HG03135 (cell line): Measurements from ENCODE around the gene OCRL.

Source experiments
- ATAC-seq: cut with Tn5 transposase; IDR thresholded peaks from one replicate; pipeline ENCODE4 v1.9.1; 2021; ENCODE audit warnings: mild to moderate bottlenecking, moderate library complexity; ENCODE audit not compliant: unreplicated experiment

Gene OCRL

DNA sequence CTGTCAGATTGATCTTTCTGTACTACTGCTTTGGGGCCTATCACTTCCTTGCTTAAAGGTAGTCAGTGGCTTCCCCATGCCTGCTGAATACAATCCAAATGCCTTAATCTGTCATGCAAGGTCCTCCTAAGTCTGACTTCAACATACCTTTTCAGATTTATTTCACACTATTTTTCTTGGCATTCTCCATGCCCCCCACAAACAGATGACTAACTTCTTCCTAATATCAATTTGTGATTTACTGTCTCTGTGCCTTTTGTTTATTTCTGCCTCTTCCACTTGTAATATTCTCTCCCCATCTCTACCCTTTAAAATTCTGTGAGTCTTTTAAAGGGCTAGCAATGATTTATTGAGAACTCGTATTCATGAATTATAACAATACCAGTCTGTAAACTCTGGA is 41.8 kb downstream of the OCRL start:
- ATAC-seq: no peak

DNA sequence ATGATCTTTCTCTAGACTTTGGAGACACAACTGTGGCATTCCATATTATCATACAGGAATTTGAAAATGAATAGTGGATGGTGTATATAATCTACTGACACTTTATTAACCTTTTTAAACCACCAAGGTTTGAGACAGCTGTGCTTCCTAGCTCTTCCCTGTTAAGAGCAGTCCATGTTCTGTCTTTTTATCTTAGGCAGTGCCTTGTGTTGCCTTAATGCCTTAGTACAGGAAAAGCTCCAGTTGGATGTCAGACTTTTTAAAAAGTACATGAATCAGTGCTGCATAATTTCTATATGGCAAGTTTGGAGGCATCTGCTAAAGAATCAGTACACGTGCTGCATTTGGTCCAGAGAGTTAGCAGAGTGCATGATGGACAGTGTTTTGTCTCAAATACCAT is 45.1 kb downstream of the OCRL start:
- ATAC-seq: no peak

DNA sequence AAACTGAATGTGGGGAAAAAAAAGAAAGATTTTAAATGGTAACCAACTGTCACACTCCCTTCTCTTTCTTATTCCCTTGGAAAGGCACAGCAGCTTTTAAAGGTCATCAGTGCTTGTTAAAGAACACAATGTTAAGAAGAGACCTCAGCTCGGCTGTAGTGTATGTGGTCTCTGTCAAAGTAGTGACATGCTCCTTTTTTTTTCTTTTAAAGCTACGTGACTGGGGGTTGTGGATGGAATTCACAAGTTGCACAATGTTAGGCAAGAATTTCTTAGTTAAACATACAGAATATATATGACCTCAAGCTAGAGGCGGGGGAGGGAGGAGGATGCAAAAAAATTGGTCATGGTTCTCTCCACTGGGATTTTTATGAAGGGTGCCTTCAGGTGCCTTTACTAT is 45.6 kb downstream of the OCRL start:
- no peak for ATAC-seq

DNA sequence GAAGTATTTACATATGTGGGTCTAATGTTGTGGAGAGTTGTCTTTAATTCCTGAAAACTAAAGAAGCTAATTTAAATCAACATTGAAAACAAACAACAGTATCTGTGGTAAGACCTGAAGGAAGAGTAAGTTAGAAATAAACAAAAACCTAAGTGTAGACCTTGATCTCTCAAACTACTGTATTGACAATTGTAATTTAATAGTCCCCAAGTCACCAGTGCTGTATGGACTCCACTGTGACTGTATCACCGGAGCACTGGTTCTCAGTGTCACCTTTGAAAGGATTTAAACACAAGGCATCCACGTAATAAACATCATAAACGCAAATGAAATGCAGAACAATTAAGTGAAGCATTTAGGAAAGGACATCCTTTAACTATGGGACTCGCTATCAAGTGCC is 46.4 kb downstream of the OCRL start:
- ATAC-seq: no peak

DNA sequence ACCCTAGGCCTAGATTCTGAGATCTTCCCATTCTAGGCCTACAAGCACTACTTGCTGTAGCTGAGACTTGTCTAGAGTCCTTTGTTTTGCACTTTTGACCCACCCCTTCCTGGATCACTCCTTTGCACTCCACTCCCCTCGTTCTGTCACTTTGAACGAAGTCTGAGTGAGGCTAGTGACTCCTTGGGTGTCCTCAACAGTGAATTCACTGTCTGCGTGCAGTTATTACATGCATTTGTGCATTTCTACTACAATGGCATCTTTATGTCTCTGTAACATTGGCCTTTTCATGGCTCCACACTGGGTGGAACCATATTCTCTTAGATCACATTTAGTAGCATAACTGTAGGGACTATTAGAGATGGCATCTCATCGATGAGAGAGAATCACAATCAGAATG is 50.5 kb downstream of the OCRL start:
- ATAC-seq: no peak

DNA sequence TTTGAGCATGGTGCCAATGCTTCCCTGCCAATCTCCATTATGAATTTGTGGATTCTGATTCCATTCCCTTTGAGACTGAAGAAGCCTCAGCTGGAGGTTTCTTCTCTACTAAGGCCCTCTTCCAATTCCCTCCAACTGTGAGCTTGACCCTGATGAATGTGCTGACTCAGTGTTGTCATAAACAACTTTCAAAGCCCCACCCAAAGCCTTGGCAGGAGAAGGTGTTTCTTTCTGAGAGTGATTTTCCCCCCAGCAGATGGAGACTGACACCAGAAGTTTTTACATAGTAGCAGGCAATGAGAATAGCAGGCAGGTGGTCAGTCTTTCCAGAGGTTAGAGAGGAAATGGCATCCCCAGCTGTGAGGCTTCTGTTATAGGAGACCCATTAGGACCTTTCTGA is 53.1 kb downstream of the OCRL start:
- no peak for ATAC-seq

DNA sequence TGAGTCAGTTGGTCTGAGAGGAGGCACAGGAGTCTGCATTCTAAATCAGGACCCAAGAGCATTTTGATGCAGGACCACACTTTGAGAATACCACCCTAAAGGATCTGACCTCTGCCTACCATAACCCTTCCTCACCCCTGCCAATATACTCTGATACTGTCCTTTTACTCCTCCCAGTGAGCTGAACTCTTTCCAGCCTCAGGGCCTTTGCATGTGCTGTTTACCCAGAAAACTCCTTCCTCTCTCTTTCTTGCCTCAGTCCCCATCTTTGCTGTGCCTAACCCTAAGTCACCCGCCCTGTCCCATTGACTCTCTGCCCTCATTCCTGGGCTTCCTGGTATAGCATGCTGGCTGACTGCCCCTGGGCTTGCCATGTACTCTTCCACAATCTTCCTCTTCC is 54.7 kb downstream of the OCRL start:
- no peak for ATAC-seq

DNA sequence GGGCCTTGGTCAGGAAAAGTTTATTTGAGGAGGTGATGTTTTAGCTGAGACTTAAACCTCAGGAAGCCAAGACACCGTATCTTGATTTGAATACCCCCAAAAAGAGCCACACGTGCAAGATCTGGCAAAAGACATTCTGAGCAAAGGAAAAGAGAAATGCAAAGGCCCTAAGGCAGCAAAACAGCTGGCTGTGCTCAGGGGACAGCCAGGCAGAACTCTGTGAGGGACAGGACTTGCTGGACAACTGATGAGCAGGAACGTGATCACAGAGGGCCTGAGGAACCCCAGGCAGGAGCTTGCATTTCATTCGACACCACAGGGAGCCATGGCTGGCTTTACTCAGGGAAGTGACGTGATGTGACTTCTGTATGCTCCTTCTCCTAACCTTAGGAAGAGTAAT is 56.0 kb downstream of the OCRL start:
- no peak for ATAC-seq

DNA sequence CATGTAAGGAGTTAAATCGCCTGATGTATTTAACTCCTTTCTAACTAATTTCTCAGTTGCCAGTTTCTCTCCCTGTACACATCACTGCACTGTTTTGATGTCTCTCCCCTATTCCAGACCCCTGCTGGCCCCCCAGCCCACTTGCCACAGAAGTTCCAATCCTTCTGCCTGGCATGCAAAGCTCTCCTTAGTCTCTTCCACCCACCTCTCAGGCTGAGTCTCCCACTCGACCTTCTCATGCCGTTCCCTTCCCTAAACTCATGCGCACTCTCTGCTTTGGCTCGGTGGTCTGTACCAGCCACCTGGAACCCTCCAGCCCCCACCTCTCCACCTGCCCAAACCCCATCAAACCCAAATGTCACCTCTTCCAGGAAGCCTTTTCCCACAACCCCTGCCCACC is 57.8 kb downstream of the OCRL start:
- ATAC-seq: no peak

DNA sequence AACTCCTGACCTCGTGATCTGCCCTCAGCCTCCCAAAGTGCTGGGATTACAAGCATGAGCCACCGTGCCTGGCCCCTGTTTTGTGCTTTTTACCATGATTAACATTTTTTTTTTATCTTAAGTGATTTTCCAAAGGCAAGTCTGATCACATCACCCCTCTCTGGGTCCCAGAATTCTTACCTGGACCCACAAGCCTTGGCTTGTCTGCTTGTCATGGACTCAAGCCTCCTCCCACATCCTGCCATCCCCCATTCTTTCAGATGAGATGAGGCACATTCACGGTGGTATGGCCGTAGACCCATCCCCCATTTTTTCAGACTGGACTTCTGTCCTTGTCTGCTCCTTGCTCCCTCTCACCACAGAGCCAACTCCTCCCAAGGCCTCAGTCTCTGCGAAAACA is 59.4 kb downstream of the OCRL start:
- ATAC-seq: no peak

DNA sequence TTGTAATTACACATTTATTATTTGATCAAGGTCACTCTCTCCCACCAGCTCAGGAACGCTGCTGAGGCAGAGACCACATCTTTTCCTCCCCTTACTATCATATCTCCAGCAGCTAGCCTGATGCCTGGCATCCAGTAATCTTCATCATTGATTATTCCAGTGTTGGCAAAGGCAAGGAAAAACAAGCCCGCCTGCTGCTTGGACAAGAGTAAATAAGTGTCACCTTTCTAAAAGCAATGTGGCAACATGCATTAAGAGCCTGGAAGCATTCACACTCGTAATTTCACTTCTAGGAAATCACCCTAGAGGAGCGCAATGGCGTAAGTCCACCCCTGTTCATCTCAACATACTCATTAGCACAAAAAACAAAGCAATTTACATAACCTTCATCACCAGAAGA is 59.9 kb downstream of the OCRL start:
- no peak for ATAC-seq

DNA sequence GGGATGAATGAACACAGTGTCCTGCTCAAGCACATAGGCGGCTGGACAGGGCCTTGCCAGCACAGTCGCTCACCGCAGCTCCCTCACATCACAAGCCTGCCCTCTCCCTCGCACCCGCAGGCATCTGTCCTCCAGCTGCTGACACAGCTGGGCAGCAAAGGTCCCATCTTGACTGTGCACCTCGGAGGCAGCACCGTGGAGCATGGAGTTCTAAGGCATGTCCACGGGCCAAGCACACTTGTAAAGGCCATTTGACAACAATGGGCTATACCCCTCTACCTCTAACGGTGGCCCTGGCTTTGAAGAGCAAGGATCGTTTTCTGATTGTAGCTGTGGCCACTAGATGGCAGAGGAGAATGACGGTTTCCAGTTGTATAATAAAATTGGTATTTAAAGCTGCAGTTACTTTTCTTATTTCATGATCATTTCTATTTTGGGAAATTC is 60.9 kb downstream of the OCRL start:
- ATAC-seq: no peak

DNA sequence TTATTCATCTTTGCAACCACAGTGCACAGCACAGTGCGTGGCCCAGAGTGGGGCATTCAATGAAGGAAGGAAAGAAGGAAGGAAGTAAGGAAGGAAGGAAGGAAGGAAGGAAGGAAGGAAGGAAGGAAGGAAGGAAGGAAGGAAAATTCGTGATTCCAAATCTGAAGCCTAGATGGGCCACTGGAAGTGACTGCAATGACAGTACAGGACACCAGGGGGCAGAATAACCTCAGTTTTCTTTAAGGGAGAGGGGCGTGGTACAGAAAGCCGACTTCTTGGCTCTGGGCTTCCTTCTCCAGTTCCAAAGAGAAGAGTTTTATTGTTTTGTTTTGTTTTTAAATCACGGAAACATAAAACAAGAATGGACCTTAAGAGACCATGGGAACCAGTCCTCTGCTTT is 66.9 kb downstream of the OCRL start:
- no peak for ATAC-seq

DNA sequence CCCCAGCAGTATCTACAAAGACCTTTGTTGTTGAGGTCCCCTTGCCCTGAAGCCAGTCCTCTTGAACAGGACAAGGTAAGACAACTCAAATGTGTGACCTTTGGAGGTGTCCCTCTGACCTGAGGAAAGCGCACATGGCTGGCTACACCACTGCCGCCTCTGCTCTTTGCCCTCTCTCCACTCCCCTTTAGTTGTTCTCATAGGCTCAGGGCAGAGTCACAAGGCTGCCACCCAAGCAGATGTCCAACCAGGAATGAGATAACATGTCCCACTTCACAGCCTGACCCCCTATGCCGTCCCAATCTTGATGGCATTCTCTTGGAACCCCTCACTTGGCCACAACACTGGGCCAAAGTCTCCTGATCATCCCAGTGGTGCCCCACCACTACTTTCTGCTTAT is 68.4 kb downstream of the OCRL start:
- ATAC-seq: no peak

DNA sequence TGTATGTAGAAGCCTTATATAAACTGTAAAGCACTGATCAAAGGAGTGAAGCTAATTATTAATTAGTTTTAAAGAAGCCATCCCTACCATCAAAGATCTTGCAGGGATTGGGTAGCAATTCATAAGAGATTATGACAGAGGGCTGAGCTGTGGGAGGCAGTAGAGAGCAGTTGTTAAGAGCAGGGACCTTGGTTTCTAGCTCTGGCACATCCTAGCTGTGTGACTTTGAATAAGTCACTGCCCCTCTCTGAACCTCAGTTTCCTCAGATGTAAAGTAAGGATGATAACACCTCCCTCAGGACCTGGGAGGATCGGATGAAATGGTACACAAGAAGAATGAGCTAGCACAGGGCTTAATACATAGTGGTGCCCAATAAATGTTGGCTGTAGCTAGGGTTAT is 69.3 kb downstream of the OCRL start:
- ATAC-seq: no peak

DNA sequence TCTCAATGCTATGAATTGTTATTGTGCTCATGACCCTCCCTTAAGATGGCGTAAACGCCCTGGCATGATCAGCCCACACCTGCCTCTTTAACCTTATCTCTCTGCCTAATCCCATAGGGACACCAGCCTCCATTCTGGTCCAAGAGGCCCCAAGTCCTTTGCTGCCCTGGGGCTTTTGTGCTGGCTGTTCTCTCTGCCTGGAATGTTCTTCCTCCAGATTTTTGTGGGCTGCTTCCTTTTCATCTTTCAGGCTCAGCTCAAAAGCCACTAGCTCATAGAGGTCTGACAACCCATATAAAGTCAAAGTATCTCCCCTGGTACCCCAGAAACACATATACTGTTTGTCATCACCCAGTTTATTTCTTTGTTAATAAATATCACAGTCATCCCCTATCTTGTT is 72.3 kb downstream of the OCRL start:
- ATAC-seq: no peak

DNA sequence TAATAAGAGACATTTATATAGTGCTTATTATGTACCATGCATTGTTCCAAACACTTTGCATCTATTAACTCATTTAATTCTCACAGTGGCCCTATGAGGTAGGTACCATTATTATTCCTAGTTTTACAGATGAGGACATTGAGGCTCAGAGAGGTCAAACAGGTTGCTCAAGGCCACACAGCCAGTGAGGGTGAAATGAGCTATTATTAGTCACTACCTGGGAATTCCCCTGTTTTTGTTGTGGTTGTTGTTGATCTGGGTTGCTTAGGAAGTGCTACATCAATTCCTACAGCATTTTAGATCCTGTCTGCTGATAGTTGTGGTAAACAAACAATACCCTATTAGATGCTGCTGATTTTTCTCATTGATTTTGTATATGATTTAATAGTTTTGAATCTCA is 73.5 kb downstream of the OCRL start:
- ATAC-seq: no peak

DNA sequence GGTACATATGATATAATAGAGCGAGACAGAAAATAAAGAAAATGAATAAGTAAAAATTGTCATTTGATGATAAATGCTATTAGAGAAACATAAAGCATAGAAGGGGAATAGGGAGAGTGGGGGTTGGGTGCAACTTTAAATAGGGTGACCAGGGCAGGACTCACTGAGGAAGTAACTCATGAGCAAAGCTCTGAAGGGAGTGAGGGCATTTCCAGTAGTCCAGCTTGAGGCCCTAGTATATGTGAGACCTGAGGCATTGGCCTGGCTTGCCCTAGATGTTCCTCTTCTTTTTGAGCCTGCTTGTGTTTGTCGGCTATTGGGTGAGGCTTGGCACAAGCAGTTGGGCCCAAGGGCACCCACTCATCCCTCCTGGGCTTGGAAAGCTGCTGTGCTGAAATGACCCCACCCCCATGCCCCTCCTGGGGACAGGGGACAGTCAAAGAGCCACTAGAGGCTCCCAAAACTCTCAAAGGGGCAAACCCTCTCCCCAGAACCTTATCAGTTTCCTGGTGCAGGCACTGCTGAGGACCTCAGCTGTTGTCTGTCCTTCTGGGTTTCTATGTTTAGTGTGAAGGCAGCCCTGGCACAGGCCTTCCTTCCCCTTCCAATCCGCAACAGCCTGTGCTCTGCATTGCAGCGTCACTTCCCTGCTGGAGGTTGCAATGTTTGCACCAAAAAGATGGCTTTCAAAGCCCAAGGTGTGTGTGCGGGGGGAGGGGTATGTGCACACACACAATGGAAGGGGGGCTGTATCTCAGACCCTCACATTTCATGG is 74.6 kb downstream of the OCRL start:
- no peak for ATAC-seq

DNA sequence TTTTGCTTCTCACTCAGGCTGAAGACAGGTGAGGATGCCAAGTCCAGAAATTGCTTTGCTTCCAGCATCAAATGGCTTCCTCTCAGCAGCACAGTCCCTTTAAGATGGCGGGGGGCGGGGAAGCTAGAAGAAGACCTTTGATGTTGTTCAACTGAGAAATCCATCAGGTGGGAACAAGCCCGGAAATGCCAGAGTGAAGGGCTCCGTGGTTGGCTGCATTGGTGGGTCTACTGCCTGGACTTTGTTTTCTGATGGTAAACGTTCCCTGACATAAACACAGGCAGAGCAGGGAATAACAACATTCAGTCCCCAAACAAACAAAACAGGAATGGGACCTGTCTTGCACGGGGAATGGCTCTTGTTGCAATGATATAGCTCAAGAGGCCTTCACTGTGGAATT is 77.4 kb downstream of the OCRL start:
- no peak for ATAC-seq

DNA sequence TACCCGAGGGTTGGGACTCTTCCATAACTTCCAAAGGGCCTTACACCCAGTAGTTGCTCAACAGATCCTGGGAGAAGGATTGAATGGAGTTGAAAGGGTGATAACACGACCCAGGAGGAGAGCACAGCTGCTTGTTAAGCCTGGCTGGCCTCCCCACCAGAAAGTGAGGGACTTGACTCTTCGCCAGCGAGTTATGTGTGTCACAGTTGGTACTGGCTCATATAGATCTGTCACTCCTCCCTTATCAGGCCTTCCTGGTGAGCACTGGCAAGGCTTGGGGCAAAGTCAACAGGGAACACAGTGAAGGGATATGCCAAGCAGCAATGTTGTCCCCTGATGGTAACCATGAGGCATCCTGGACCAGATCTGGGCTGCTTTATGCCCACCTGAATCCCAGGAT is 78.9 kb downstream of the OCRL start:
- ATAC-seq: no peak

DNA sequence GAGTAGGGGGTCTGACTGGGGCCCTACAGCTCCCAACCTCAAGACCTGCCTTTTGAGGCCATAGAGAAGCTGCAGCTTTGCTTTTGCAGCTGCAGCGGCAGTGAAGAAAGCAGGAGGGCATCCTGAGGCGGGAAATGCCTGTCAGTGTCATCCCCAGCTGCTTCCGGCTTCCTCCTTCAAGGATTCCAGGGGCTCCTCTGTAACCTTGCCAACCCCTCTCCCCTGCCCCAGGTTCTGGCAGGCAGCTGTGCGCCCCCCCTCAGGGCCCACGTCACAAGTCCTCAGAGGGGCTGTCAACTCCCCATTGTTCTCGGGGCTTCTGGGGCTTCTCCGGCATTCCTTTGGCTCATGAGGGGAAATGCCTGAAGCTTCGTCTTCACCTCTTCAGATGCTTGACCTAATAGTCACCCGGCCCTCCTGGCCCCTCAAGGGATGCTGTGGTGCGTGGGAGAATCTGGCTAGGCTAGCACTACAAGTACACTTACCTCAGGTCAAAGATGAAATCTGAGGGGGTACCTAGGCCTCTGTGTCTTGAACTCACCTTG is 82.8 kb downstream of the OCRL start:
- no peak for ATAC-seq

DNA sequence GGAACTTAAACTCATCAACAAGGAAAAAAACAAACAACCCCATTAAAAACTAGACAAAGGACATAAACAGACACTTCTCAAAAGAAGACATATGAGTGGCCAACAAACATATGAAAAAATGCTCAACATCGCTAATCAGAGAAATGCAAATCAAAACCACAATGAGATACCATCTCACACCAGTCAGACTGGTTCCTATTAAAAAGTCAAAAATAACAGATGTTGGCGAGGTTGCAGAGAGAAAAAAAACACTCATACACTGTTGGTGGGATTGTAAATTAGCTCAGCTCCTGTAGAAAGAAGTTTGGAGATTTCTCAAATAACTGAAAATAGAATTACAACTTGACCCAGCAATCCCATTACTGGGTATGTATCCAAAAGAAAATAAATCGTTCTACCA is 86.0 kb downstream of the OCRL start:
- no peak for ATAC-seq

DNA sequence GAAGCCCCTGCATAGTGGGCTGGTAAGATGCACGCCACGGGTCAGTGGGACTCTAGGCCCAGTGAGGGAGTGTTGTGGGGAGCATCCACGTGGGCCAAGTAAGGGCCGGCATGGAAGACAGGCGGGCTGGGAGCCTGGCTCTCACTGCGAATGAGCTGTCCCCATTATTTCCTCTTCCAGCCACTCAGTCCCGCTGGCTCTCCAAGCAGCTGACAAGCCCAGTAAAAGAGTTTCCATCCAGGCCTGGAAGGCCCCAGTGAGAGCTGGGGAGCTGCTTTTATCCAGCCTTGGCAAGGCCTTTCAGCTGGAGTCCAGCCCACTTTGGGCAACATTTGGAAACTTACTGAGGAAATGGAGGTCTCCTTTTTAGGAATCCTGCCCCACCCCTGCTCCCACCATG is 89.8 kb downstream of the OCRL start:
- ATAC-seq: no peak
